ENCODE measurements around the gene FNBP1.

Gene FNBP1

DNA sequence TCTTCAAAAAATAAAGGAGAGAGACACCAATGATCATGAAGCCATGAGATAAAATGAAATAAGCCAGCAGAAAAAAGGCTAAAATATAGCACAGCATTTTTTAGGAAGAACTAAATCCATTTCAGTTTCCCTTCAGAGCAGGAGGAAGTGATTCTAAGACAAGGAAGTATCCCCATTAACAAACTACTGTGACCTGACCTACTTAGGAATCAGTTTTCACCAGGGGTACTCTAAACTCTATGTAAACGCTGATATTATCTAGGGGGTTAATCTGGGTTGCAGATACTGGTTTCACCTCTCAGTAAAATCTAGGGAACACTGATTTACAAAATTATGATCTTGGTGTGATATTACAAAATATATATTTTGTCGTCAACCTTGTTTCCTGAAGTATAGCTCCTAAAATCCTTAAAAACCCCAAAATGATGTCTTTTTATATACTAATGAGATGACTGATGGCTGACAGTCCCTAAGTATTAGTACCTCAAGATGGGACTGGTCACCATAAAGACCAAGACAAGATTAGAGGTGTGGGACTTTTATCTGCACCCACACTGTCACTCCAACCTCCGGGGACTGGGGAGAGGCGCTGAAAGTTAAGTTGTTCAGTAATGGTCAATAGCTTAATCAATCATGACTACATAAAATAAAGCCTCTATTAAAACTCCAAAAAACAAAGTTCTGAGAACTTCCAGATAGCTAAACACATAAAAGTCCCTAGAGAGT is 2.9 kb upstream of the FNBP1 start:
- DNase-seq (ENCODE audit: low spot score) (no peak), FAIRE-seq (no peak)

DNA sequence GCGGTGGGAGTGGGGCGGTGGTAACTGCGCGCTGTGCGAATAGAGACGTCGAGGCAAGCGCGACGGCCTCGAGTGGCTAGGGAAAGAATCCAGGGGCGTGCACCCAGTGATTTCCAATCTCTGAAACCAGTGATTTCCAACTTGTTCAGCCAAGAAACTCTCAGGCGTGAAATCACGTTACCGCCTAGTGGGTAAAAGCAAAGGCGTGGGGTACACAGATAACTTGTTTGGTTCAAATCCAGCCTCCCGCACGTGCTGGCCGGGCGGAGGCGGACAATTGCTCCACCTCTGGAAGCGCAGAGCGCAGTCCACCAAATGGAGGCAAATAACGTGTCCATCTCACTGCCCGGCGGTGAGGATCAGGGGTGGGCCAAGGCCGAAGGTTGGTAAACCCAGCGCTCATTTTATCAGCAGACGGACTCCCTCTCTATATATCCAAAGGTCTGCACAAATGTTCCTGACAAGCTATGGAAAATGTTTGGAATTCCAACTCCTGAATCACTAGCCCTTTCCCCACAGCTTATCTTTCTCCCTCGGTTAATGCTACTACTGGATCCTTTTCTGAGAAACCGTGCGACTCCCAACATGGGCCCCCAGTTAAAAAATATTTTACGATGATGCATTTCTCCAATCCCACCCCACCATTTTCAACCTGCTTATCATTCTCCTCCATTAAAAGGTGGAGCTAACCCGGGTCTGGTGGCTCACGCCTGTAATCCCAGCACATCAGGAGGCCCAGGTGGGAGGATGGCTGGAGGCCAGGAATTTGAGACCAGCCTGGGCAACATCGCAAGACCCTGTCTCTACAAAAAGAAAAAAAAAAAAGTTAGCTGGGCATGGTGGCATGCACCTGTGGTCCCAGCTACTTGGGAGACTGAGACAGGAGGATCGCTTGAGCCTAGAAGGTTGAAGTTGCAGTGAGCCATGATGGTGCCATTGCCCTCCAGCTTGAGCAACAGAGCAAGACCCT is 950 bp upstream of the FNBP1 start:
- FAIRE-seq (no peak), DNase-seq (ENCODE audit: low spot score) (no peak)

DNA sequence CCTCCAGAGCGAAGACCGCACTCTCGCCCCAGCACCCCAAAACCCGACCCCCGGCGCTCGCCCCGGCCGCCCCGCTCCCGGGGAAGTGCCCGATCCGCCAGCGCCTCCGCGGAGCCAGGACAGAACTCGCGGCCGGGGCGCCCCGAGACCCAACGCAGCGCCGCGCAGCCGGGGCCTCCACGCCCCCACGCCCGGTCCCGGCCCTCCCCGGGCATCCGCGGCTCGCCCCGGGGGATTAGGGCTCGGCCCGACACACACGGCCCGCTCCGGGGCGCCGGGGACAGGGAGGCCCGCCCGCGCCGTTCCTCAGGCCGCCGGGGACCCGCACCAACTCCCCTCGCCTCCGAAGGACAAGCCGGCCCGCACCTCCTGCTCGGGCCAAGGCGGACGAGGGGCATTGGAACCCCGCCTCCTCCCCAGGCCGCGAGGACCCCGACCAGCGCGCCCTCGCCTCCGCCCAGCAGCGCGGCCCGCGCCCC is 544 bp downstream of the FNBP1 start:
- DNase-seq (ENCODE audit: low spot score) = peak; percentile 37
- no peak for FAIRE-seq

DNA sequence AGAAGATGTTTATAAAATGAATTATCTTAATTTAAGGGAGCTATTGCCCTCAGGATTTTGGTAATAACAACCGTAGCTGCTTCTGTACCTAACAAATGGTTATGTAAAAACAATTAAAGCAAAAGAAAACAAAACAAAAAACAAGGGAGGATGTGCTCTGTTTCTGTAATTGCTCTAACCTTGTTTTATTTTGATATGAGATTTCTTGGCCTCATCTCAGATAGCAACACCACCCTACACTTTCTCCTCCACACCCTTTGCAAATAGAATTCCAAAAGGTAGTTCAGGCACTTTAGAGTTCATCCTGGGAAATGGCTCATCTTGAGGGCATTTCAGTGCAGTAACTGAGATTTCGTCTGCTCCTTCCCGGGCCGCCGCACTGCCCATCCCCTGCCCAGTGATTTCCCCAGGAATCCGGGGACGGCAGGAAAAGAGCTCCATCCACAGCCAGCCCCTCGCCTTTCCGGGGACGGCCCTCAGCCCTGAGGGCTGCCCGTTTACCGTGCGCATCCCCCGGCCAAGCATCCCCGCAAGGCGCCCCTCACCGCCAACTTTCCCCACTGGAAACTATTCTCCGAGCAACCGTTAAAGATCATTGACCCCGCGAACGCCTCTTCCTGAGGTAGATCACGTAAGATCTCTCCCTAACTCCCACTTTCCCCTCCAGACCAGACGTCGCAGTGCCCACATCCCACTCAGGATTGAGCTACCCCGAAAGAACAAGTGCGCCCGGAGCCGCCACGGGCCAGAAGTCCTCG is 1.2 kb downstream of the FNBP1 start:
- FAIRE-seq = no peak
- DNase-seq (ENCODE audit: low spot score) = peak; percentile 26

DNA sequence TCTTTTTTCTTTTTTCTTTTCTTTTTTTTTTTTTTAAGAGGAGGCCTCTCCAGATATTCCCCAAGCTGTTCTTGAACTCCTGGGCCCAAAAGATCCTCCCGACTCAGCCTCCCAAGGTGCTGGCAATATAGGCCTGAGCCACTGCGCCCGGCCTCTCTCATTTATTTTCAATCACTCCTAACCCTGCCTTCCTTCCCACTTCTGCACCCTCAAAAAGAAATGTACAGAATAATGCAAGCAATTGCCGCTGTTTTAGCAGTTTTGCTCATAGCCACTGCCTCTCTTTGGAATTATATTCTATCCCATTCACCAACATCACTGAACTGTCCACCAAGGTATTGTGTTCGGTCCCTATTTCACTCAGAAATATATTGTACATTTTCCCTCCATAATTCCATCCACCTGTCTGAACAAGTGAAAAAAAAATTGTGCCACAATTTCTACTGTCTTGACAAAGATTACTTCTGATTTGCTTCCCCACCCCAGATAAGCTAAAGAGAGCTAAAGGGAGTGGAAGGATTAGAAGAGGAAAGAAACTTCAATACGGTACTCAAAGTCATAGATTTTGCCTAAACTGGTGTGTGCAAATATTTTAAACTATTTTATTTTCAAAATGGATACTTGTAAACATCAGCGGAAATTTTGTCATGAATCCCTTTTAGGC is 1.9 kb downstream of the FNBP1 start:
- FAIRE-seq (no peak), DNase-seq (ENCODE audit: low spot score) (no peak)

DNA sequence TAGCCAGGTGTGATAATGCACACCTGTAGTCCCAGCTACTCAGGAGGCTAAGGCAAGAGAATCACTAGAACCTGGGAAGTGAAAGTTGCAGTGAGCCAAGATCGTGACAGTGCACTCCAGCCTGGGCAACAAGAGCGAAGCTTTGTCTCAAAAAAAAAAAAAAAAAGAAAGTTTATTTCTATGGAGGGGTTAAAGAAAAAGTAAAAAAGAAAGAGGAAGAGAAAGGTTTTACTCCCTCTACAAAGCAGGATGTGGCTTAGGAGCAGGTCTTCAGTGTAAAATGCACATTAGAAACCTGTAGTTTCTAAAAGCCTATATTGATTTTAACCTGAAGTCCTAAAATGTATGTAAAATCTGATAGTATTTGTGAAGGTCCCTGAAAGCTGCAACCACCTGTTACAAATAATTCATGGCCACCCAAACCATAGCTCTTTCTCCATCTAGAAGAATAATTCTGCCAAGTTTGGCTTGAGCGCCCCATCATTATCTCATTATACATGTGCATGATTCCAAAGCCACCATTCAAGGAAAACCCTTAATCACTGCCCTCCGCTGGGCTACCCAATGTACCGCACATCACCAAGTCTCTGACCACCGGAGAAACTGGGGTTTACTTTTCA is 3.4 kb downstream of the FNBP1 start:
- FAIRE-seq (no peak), DNase-seq (ENCODE audit: low spot score) (no peak)

DNA sequence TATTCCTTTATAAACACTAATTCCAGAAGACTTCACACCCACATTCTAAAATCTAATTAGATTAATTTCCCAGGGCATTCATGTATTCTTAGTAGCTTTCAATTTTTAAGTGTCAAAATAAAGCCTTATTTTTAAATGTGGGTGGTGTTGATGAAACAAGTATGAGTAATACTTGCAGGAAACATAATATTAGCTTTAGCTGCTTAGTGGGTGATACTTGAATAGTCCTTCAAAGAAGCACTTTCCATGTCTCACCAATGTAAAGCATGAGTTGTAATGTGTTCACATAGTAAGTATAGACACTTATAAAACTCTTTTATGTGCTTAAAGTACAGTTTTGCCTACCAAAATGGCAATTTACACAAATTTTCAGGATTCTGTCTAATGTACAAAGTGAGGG is 6.9 kb downstream of the FNBP1 start:
- no peak for DNase-seq (ENCODE audit: low spot score)
- FAIRE-seq = no peak

DNA sequence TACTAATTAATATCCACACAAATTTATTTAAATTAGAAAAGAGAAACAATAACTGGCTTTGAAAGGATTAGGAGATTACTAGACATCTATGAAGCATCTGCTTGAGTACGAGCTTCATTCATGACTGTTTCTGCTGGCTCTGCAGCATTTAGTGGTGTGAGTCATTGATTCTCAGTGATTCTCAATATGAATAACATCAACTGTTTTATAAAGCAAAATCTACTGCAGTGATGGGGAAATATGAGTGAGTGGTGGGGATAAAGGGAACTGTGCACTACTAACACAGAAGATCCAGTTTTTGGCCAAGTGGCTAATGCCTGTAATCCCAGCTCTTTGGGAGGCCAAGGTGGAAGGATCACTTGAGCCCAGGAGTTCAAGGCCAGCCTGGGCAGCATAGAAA is 8.4 kb downstream of the FNBP1 start:
- no peak for DNase-seq (ENCODE audit: low spot score)
- no peak for FAIRE-seq

DNA sequence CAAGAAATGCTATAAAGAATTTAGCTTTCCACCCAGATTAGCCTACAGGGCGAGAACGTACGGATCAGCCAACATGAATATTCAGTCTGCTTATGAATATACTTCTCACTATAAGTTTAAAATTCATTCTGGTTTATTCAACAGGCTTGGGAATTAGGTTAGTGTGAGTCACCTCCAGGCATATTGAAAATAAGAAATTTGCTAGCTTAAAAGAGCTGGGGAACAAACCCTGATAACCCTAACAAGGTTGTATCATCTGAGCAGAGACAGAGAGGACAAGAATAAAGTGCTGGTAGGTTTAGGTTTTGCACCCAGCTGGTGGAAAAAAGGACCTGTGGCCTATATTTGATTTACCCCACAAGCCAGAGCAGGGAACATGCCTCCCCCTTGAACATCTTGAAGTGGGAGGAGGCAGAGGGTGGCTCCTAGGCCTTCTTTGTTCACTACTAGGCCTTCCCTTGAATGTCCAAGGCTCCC is 12.3 kb downstream of the FNBP1 start:
- DNase-seq (ENCODE audit: low spot score) (no peak), FAIRE-seq (no peak)

DNA sequence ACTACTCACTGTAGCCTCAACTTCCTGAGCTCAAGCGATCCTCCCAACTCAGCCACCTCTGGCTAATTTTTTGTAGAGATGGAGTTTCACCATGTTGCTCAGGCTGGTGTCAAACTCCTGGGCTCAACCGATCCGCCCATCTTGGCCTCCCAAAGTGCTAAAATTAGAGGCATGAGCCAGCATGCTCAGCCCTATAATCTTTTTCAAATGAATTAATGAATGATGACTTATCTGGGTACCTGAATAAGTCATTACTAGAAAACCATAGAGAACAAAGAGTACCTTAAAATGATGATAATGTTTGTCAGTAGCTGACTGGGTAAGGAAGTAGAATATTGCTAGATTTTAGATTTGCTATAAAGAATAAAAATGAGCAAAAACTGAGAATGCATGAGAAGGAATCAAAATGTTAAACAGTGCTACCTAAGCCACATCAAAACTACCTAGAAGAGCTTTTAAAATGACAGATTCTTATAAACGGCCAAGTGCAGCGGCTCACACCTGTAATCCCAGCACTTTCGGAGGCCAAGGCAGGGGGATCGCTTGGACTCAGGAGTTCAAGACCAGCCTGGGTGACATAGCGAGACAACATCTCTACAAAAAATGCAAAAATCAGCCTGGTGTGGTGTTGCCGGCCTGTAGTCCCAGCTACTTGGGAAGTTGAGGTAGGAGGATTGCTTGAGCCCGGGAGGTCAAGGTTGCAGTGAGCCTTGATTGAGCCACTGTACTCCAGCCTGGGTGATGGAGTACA is 13.6 kb downstream of the FNBP1 start:
- no peak for DNase-seq (ENCODE audit: low spot score)
- FAIRE-seq = no peak

DNA sequence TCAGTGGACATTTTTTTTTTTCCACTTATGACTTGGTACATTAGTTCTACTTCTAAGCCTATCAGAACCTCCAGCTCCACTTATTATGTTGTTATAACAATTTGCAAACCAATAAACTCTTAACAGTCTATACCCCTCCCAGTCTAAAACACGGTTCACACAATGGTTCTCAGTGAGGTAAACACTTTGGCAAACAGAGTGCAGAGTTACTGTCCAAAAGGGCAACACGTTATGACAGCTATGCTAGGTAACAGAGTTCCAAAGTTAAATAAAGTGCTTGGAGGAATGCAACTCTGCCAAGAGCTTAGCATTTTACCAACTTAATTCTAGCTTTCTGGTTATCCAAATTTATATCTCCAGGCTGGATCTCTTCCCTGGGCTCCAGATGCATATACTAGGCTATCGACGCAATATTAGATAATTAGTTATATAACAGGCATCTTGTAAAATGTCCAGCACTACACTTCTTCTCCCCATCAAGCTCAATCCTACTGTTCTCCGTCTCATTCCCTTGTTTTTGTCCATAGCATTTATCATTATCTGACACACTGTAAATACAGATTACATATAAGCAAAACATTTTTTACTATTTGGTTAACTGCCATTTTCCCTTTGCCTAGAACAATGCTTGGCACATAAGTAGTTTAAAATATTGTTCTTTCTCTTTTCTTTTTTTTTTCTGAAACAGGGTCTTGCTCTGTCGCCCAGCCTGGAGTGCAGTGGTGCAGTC is 14.3 kb downstream of the FNBP1 start:
- no peak for FAIRE-seq
- no peak for DNase-seq (ENCODE audit: low spot score)

DNA sequence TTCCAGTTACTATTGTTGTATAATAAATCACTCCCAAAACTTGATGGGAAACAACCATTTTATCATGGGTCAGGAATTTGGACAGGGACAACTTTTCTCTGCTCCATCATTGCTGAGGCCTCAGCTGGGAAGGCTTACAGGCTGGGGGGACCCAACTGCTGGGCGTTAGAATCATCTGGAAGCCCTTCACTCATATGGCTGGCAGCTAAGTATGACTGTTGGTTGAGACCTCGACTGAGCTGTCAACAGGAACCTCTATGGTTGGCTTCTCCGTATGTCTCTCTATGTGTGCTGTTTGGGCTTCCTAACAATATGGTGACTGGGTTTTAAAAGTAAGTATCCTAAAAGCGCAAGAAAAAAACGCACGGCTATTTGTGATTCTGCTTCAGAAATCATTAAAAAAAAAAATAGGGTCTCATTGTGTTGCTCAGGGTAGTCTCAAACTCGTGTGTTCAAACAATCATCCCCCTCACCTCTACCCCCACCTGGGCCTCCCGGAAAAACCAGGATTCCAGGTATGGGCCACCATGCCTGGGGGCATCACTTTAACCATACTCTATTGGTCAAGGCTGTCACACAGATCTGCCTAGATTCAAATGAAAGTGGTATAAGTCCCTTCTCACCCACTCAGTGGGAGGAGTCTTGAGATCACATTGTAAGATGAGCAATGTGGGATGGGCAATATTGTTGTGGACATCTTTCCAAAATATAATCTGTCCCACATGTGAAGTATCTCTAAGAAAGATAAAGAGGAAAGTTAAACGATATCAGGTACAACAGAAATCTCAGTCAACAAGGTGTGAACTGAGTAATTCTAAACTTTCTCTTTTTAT is 15.2 kb downstream of the FNBP1 start:
- no peak for FAIRE-seq
- DNase-seq (ENCODE audit: low spot score) = no peak

DNA sequence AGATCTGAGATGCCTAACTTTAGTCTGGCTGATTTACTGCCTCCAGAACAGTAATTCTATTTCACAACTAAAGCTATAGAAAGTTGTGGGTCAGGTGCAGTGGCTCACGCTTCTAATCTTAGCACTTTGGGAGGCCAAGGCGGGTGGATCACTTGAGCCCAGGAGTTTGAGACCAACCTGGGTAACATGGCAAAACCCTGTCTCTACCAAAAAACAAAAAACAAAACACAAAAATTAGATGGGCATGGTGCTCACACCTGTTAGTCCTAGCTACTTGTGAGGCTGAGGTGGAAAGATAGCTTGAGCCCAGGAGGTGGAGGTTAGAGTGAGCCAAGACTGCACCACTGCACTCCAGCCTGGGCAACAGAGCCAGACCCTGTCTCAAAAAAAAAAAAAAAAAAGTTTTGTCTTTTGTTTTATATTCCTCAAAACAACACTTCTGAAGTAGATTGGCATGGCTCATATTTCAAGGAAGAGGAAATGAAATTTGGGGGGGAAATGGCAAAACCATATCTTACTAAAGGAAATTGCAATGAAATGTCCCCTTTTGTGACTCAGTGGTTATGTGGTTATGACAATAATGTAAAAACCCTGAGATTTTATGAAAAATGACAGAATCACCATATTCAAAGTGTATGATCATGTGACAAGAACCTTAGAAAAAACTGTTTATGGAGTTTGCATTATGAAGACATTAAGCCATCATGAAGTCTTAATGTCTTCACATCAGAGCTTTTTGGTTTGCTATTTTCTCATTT is 16.2 kb downstream of the FNBP1 start:
- no peak for DNase-seq (ENCODE audit: low spot score)
- FAIRE-seq = no peak

DNA sequence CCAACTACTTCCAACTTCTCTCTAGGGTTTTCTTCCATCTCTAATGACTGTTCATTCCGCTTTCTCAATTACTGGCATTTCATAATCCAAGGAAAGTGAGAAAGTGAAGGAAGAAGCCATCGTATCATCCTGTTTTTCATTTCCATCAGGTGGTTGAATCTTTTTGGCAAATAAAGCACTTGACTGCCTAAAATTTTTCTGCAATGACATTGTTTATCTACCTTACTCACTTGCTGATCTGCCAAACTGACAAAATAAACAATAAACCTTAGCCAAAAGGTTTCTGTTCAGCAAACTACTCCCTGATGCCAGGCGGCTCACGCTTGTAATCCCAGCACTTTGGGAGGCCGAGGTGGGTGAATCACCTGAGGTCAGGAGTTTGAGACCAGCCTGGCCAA is 18.4 kb downstream of the FNBP1 start:
- DNase-seq (ENCODE audit: low spot score) = no peak
- no peak for FAIRE-seq

DNA sequence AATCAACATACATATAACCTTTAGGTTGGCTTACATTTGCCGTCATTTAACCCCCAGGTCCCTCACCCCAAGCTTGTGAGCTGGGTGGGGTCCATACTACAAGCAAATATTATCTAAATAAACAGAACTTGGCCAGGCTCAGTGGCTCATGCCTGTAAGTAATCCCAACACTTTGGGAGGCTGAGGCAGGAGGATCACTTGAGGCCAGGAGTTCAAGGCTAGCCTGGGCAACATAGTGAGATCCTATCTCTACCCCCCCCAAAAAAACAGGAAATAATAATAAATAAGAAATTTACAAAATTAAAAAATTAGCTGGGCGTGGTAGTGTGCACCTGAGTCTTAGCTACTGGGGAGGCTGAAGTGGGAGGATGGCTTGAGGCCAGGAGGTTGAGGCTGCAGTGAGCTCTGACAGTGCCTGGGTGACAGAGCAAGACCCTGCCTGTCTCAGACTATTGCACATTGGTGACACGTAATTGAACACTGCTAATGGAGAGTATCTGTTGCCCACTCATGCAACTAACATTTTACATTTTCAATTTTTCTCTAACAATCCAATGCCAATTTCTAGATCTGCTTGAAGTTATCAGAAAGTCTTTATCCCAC is 18.9 kb downstream of the FNBP1 start:
- DNase-seq (ENCODE audit: low spot score) = no peak

DNA sequence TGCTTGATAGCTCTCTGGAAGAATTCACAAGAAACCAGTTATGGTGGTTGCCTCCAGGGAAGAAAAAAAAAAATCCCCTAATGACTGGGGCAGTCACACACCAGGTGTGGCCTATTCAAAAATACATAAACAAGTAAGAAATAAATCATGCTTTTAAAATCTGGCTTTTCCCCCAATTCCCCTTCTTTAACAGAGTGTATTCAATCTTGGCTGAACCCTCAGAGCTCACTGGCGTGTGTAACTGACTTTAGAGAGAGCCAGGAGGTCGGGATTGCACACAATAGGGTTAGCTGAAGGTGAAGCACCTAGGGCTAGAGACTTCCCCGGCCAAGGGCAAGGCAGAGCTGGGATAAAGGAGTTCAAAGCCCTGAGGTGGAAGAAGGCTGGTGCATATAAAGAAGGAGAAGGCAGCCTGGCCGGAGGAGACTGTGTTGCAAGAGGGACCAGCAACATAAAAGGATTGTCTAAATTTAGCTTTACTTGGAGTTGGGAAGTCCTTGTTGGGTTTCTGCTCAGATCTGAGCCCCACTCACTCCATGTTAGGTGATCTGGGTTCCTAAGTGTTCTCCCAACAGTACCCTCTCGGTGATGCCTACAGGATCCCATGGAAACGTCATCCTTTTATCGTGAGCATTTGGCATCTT is 19.7 kb downstream of the FNBP1 start:
- FAIRE-seq = no peak
- DNase-seq (ENCODE audit: low spot score) = no peak

More for the DNA sequence above, 18.9 kb downstream of the FNBP1 start:
- no peak for FAIRE-seq

Data from urothelium cell line (cell line).